Stomach smooth muscle (tissue), 2 donors: ENCODE data around the gene AXIN2.
A peak's percentile ranks its signal among the peaks of the same experiment; 100 is the strongest.

Source experiments
- H3K27ac ChIP-seq: one replicate; pipeline ENCODE4 v1.7.0; 2013; ENCODE audit warnings: mild to moderate bottlenecking, low read length, inconsistent platforms
- H3K27me3 ChIP-seq, 2 donors: one replicate each; pipeline ENCODE4 v1.7.0; 2013; ENCODE audit warnings: low read length in 2 of 2; ENCODE audit not compliant: insufficient read depth in 2 of 2, control insufficient read depth in 1 of 2
- H3K36me3 ChIP-seq, 2 donors: one replicate each; pipeline ENCODE4 v1.7.0; 2013; ENCODE audit warnings: low read length in 2 of 2; ENCODE audit not compliant: control insufficient read depth in 2 of 2, insufficient read depth in 2 of 2
- H3K4me1 ChIP-seq: one replicate; pipeline ENCODE4 v1.7.0; 2013; ENCODE audit warnings: low read length; ENCODE audit not compliant: control insufficient read depth, insufficient read depth
- H3K4me3 ChIP-seq, 2 donors: one replicate each; pipeline ENCODE4 v1.7.0; 2013; ENCODE audit warnings: low read length in 2 of 2
- H3K9ac ChIP-seq, 2 donors: one replicate each; pipeline ENCODE4 v1.7.0; 2013; ENCODE audit warnings: low read length in 2 of 2, mild to moderate bottlenecking in 1 of 2
- H3K9me3 ChIP-seq, 2 donors: one replicate each; pipeline ENCODE4 v1.7.0; 2013; ENCODE audit warnings: low read length in 2 of 2; ENCODE audit not compliant: control insufficient read depth in 2 of 2
- donor health status: healthy.
- donor health status: Pancreatic carcinoma.

AXIN2 gene

GRCh38 chr17:65561452-65562205, at the start of gene AXIN2:
Gene AXIN2, minus strand, starts transcription at chr17:65561648. Its CDS starts 3,028 bp downstream, at chr17:65558620.
- peak within 1 kb of the TSS; percentile 77 to 82 for H3K4me3 ChIP-seq
- H3K27me3 ChIP-seq: no peaks in the 10 kb centered on the region
- peaks cover 0 to 6% of the 10 kb centered on the region in 2 donors for H3K36me3 ChIP-seq
- H3K9ac ChIP-seq: peak within 1 kb of the TSS; percentile 69 to 79
- peaks cover 43% of the 10 kb centered on the region for H3K4me1 ChIP-seq
- no peaks in the 10 kb centered on the region for H3K9me3 ChIP-seq
- peak within 1 kb of the TSS; percentile 88 for H3K27ac ChIP-seq

GRCh38 chr17:65609749-65610148, 48.3 kb upstream of the AXIN2 start:
- H3K4me1 ChIP-seq: no peaks in the 10 kb centered on the region
- no peak overlapping the region for H3K9ac ChIP-seq
- no peak overlapping the region for H3K27ac ChIP-seq
- no peak overlapping the region for H3K4me3 ChIP-seq
- no peaks in the 10 kb centered on the region for H3K27me3 ChIP-seq
- H3K9me3 ChIP-seq: no peaks in the 10 kb centered on the region
- H3K36me3 ChIP-seq: no peaks in the 10 kb centered on the region

GRCh38 chr17:65609286-65609685, 47.8 kb upstream of the AXIN2 start:
- Histone ChIP-seq H3K4me1 (no peaks in the 10 kb centered on the region), H3K27me3 (no peaks in the 10 kb centered on the region), H3K36me3 (no peaks in the 10 kb centered on the region), H3K27ac (no peak overlapping the region), H3K9ac (no peak overlapping the region), H3K9me3 (no peaks in the 10 kb centered on the region), H3K4me3 (no peak overlapping the region)

- Histone ChIP-seq H3K36me3 (no peaks in the 10 kb centered on the region), H3K9me3 (no peaks in the 10 kb centered on the region), H3K27me3 (no peaks in the 10 kb centered on the region), H3K9ac (no peak overlapping the region), H3K27ac (no peak overlapping the region), H3K4me3 (no peak overlapping the region), H3K4me1 (no peaks in the 10 kb centered on the region)
These were observed 42.6 kb upstream of the AXIN2 start for GRCh38 chr17:65604070-65604469.

GRCh38 chr17:65601881-65602280, 40.4 kb upstream of the AXIN2 start:
- no peaks in the 10 kb centered on the region for H3K36me3 ChIP-seq
- H3K9ac ChIP-seq: no peak overlapping the region
- no peak overlapping the region for H3K27ac ChIP-seq
- H3K4me1 ChIP-seq: no peaks in the 10 kb centered on the region
- no peak overlapping the region for H3K4me3 ChIP-seq
- no peaks in the 10 kb centered on the region for H3K9me3 ChIP-seq
- no peaks in the 10 kb centered on the region for H3K27me3 ChIP-seq

GRCh38 chr17:65601145-65601544, 39.7 kb upstream of the AXIN2 start:
- Histone ChIP-seq H3K27me3 (no peaks in the 10 kb centered on the region), H3K9me3 (no peaks in the 10 kb centered on the region), H3K36me3 (no peaks in the 10 kb centered on the region), H3K27ac (no peak overlapping the region), H3K4me3 (no peak overlapping the region), H3K9ac (no peak overlapping the region), H3K4me1 (no peaks in the 10 kb centered on the region)

- no peak overlapping the region for H3K27ac ChIP-seq
- H3K9me3 ChIP-seq: no peaks in the 10 kb centered on the region
- no peaks in the 10 kb centered on the region for H3K4me1 ChIP-seq
- H3K36me3 ChIP-seq: no peaks in the 10 kb centered on the region
- H3K9ac ChIP-seq: no peak overlapping the region
- H3K4me3 ChIP-seq: no peak overlapping the region
- no peaks in the 10 kb centered on the region for H3K27me3 ChIP-seq
These were observed 39.1 kb upstream of the AXIN2 start for GRCh38 chr17:65600518-65600917.

- no peaks in the 10 kb centered on the region for H3K27me3 ChIP-seq
- no peaks in the 10 kb centered on the region for H3K36me3 ChIP-seq
- H3K9ac ChIP-seq: no peak overlapping the region
- no peaks in the 10 kb centered on the region for H3K4me1 ChIP-seq
- H3K9me3 ChIP-seq: no peaks in the 10 kb centered on the region
- H3K27ac ChIP-seq: no peak overlapping the region
- H3K4me3 ChIP-seq: no peak overlapping the region
These were observed 38.2 kb upstream of the AXIN2 start for GRCh38 chr17:65599650-65600049.

GRCh38 chr17:65598746-65599145, 37.3 kb upstream of the AXIN2 start:
- H3K27ac ChIP-seq: no peak overlapping the region
- no peak overlapping the region for H3K9ac ChIP-seq
- H3K4me1 ChIP-seq: no peaks in the 10 kb centered on the region
- no peaks in the 10 kb centered on the region for H3K27me3 ChIP-seq
- no peak overlapping the region for H3K4me3 ChIP-seq
- H3K36me3 ChIP-seq: no peaks in the 10 kb centered on the region
- H3K9me3 ChIP-seq: no peaks in the 10 kb centered on the region

GRCh38 chr17:65595071-65595656, 33.7 kb upstream of the AXIN2 start:
- H3K4me3 ChIP-seq: no peak overlapping the region
- H3K27me3 ChIP-seq: no peaks in the 10 kb centered on the region
- H3K27ac ChIP-seq: no peak overlapping the region
- no peaks in the 10 kb centered on the region for H3K36me3 ChIP-seq
- H3K4me1 ChIP-seq: no peaks in the 10 kb centered on the region
- H3K9me3 ChIP-seq: no peaks in the 10 kb centered on the region
- no peak overlapping the region for H3K9ac ChIP-seq
